Lung (tissue), 12 donors: ENCODE results near the gene VSIG8. TPM values are rescaled to one million over a fixed set of nuclear protein-coding genes. Genes with fewer than 3 reads are reported as not detected.

Experiments
- ATAC-seq: fragments of 200-7000 bp; cut with Tn5 transposase; one replicate; pipeline ENCODE4 v1.9.1; 2020; ENCODE audit warnings: moderate number of reproducible peaks; ENCODE audit not compliant: insufficient read depth, low FRiP score
- DNase-seq, 3 donors: peaks; one replicate each; pipeline ENCODE4 v3.0.0-alpha.2; 2013 to 2017
- H3K27ac ChIP-seq, 2 donors: one replicate each; pipeline ENCODE4 v1.5.1; 2013; ENCODE audit warnings: mild to moderate bottlenecking in 2 of 2, moderate library complexity in 2 of 2, control low read depth in 1 of 2, inconsistent platforms in 1 of 2, low read depth in 1 of 2, low read length in 1 of 2
- H3K27me3 ChIP-seq, 3 donors: one replicate each; pipeline ENCODE4 v1.5.1; 2013; ENCODE audit warnings: low read length in 2 of 3; ENCODE audit not compliant: control insufficient read depth in 3 of 3, insufficient read depth in 3 of 3
- H3K36me3 ChIP-seq, 4 donors: one replicate each; pipeline ENCODE4 v1.5.1; 2013; ENCODE audit warnings: low read length in 4 of 4, mild to moderate bottlenecking in 1 of 4, moderate library complexity in 1 of 4; ENCODE audit not compliant: control insufficient read depth in 4 of 4, insufficient read depth in 4 of 4
- H3K4me1 ChIP-seq, 5 donors: one replicate each; pipeline ENCODE4 v1.5.1; 2013; ENCODE audit warnings: low read length in 5 of 5, mild to moderate bottlenecking in 2 of 5, moderate library complexity in 1 of 5; ENCODE audit not compliant: control insufficient read depth in 5 of 5, insufficient read depth in 5 of 5
- H3K4me3 ChIP-seq: one replicate; pipeline ENCODE4 v1.5.1; 2013; ENCODE audit warnings: mild to moderate bottlenecking, control low read depth, moderate library complexity
- H3K9ac ChIP-seq, 2 donors: one replicate each; pipeline ENCODE4 v1.5.1; 2013; ENCODE audit warnings: low read length in 2 of 2, control low read depth in 1 of 2; ENCODE audit not compliant: insufficient read depth in 1 of 2
- H3K9me3 ChIP-seq, 4 donors: one replicate each; pipeline ENCODE4 v1.5.1; 2013; ENCODE audit warnings: low read length in 3 of 4, mild to moderate bottlenecking in 1 of 4, moderate library complexity in 1 of 4; ENCODE audit not compliant: control insufficient read depth in 4 of 4, insufficient read depth in 3 of 4
- CTCF ChIP-seq: IDR thresholded peaks from 2 replicates; pipeline ENCODE4 v1.5.1; 2012; ENCODE audit warnings: mild to moderate bottlenecking; ENCODE audit errors: control extremely low read depth, extremely low read depth
- WGBS, 2 donors: extraction: QIAGEN DNeasy Blood & Tissue Kit; methylation state at CpG; one replicate each; pipeline ENCODE4 v1.1.7; 2013; 5-methylcytosine and 5-hydroxymethylcytosine counted together
- polyA plus RNA-seq, 2 donors: library from polyadenylated mRNA; stranded (reverse); fragments of 200-250 nt; gene quantifications; one replicate each; pipeline ENCODE4 v1.2.1, GENCODE V29; 2013
- total RNA-seq, 2 donors: library from RNA; depleted of rRNA in 1 of 2; stranded (reverse); fragments of >200 nt in 1 of 2; gene quantifications; one replicate each; pipeline ENCODE4 v1.2.1, GENCODE V29; 2014 to 2021
- donor health status: control.
- donor health status: control.
- donor health status: Bipolar disorder and iron deficiency.
- donor health status: healthy.
- donor health status: DM: yes; HTN: yes; CAD: no.

The VSIG8 gene
- total and polyA plus RNA-seq, 4 donors: 0.13 to 0.46 (median 0.22) TPM

GRCh38 chr1:159848326-159848725 is 14.1 kb downstream of the VSIG8 start:
- WGBS, 2 donors: 57 to 99% methylated on average over 3 of the region's 3 CpGs
- H3K4me3 ChIP-seq: no peak overlapping the region
- H3K9me3 ChIP-seq: no peaks in the 10 kb centered on the region
- no peak overlapping the region for H3K27ac ChIP-seq
- H3K36me3 ChIP-seq: no peaks in the 10 kb centered on the region
- DNase-seq (no peak), ATAC-seq (no peak)
- H3K4me1 ChIP-seq: peaks cover 0 to 3% (median 0%) of the 10 kb centered on the region in 5 donors
- TF ChIP-seq CTCF: no peak
- H3K27me3 ChIP-seq: no peaks in the 10 kb centered on the region
- H3K9ac ChIP-seq: no peak overlapping the region

- Histone ChIP-seq H3K9me3 (no peaks in the 10 kb centered on the region), H3K4me3 (no peak overlapping the region), H3K9ac (no peak overlapping the region), H3K4me1 (no peaks in the 10 kb centered on the region), H3K27ac (no peak overlapping the region), H3K36me3 (no peaks in the 10 kb centered on the region), H3K27me3 (no peaks in the 10 kb centered on the region)
- WGBS, 2 donors: 67 to 73% methylated on average over 4 of the region's 4 CpGs
- ATAC-seq (no peak), DNase-seq (no peak)
- no peak for TF ChIP-seq CTCF
These were observed 15.2 kb downstream of the VSIG8 start for GRCh38 chr1:159847231-159847630.

- Histone ChIP-seq H3K36me3 (no peaks in the 10 kb centered on the region), H3K9ac (no peak overlapping the region), H3K27me3 (no peaks in the 10 kb centered on the region), H3K27ac (no peak overlapping the region), H3K4me1 (peaks cover 0 to 8% (median 0%) of the 10 kb centered on the region in 5 donors), H3K4me3 (no peak overlapping the region), H3K9me3 (no peaks in the 10 kb centered on the region)
- WGBS, 2 donors: 62 to 74% methylated on average over 13 of the region's 13 CpGs
- DNase-seq (no peak), ATAC-seq (no peak)
- no peak for TF ChIP-seq CTCF
These were observed 16.5 kb downstream of the VSIG8 start for GRCh38 chr1:159845751-159846629.
